DMS153 treated with DMSO at 0.1 percent for 48 hours (cell line): ENCODE results near the gene CHST4.
"Not testable (repeated sequence)": the region's sequence is repeated elsewhere in the genome, so short reads cannot be mapped to it uniquely, and the experiment has no call there.

Experiments
- DNase-seq: peaks from one replicate; lab custom pipeline; 2025; ENCODE audit not compliant: unreplicated experiment; lab: John Stamatoyannopoulos, UW

Gene CHST4

DNA sequence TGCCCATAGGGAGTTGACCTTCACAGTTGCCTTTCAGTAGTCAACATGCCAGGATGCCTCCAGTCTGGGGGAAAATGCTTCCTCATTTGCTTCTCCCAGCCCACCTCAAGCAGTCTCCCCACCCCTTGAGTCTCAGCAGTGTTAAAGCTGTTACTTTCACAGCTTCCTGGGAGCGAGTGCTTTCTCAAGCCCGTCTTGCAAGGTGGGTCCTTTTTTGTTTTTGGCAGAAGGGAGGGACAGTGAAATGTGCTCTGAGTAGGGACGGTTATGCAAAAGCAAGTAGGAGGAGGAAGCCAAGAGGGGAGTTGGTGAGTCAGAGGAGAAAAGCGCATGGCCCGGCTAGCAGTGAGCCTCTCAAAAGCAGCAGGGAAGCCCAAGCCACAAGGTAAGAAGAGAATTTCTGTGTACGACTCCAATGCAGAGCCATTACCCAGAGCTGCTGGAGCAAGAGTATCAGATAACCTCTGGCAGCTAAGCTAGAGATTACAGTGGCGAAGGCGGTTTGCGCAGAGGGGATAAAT lies at the start of gene CHST4:
TSS of gene CHST4 (plus strand) at position 316 of the 521 bp plus-strand sequence. CDS start 10,252 bp downstream, outside the sequence.
- no peak for DNase-seq

DNA sequence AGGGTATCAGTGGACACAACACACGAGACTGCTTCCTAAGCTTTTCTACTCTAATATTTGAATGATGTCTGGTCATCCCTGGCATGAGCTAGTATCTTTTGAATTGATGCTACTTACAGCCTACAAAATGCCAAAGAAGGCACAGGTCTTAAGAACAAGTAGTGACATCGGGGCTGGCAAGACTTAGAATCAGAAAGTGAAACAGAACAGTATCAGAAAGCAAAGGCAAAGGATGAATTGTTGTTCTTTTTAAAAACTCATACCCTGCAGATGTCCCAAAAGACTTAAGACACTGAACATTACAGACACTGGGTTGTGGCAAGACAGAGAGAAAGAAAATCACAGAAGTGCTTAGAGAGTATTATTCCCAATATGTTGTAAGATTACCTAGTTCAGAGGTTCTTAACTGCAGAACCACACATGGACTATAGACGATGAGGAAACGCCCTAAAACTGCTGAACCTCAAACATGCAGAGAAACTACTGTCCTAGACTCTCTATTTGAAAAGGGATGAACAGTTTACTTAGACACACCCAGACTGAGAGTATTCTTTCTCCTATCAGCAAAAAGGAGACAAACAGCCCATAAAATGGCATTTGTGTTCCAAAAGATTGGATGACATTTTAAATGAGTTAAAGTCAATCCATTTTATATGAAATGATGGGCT lies 49.6 kb upstream of the CHST4 start:
- no peak for DNase-seq

DNA sequence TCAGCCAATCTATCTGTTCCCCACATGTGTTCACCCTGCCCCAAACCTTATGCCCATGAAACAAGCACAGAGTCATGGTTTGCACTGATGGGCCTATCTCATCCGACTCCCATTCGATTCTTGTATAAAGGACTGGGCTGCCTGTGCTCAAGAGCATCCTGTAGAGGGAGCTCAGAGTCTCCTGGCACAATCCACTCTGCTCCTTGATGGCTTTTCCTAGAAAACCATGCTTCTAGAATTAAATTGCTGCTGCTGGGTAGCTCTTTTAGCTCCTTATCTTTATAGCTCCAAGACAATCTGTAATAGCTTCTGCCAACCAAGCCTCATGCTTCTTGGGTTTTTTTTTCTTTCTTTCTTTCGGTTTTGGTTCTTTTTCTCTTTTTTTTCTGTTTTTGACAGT lies 46.8 kb upstream of the CHST4 start:
- no peak for DNase-seq

DNA sequence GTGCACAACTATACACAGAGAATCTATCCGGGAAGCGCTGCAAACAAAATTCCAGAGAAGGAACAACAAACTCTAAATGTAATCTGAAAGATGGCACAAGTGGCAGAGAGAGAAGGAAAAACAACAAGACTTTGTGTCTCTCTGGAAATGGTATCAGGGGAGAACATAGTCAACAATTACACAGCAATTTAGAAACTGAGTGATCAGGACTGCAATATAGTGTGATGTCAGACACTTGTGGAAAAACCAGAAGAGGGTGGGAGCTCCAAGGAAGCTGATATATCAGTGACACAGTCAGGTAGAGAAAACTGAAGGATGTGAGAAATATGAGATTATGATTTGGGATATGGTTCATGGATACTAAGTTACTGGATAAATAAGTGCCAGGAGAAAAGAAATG lies 45.3 kb upstream of the CHST4 start:
- no peak for DNase-seq

DNA sequence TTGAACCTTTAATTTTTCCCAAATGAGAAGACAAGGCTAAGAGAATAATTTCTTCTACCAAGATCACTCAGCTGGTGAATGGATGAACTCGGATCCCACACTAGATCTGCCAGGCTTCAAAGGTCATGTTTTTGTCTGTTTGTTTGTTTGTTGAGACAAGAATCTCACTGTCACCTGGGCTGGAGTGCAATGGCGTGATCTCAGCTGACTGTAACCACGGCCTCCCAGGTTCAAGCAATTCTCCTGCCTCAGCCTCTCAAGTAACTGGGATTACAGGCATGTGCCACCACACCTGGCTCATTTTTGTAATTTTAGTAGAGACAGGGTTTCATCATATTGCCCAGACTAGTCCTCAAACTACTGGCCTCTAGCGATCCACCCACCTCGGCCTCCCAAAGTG lies 43.7 kb upstream of the CHST4 start:
- DNase-seq: no peak

DNA sequence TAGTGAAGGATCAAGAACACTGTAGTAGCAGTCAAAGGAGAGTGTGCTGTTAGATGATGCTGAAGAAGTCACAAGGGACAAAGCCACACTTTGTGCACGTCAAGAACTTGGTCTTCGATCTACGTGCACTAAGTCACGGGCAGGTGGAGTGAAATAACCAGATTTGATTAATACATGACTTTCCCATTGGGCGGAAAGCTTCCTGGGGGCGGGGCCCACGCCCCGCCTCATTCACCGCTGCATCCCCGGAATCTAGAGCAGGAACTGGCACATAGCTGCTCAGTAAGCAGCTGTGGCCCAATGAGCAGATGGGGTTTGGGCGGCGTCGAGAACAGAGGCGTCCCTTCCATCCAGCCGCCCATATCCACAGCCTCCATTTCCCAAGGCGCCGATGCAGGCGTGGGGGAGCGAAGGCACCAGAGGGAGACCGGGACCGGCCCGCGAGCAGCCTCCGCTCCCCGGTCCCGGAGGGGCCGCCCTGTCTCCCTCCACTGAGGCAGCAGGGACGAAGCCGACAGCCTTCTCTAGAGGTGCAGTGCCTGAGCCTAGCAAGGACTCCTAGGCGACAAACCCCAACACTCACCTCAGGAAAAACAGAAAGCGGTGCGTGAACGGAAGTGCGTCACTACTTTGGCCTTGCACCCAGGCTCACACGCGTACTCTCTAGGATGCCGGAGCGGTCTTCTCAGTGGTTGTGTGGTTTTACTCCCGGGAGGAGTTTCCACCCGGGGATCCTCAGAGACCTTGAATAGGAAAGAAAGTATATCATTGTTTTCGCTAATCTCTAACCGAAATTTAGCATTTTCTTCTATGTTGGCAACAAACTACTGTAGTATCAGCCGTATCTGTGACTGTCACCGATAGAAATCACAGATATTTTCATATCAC lies 42.0 kb upstream of the CHST4 start:
- peak; percentile 81 for DNase-seq

DNA sequence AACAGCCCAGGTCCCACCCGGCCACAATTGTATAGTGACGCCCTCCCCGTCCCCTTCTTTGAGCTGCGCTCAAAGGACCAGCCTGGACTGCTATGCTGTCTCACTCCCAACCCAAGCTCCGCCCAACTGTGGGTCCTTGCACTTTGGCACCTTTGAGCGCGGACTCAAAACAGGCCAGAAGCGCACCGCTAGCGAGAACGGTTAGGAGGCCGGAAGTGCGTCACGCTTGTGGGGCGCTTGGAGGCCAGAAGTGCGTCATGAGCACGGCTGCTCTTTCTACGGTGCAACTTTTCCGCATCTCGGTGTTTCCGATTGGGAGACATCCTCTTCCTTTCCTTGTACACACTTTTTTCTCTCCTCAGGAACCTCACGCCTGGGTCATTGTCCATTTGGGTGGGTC lies 37.1 kb upstream of the CHST4 start, which contains the start of gene ZNF19:
TSS of gene ZNF19 (minus strand) at position 203 of the 400 bp plus-strand sequence. CDS start 7,210 bp downstream, outside the sequence.
- DNase-seq: no peak

DNA sequence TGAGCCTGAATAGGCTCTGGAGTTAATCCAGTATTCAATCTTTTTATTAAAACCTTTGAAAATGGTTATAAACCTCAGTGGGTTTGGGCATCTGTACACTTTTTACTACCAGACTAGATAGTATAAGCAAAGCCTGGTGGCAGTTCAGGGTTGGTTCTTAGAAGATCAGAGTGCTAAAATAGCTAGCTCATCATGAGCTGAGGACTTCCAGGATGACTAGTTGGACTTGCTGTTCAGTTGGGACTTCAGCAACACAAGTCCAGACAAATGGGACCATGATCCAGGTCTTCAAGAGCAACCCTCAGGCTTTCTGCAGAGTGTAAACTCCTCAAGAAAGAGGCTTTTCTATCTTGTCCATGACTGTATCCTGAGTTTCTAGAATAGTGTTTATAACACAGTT lies 35.9 kb upstream of the CHST4 start:
- no peak for DNase-seq

DNA sequence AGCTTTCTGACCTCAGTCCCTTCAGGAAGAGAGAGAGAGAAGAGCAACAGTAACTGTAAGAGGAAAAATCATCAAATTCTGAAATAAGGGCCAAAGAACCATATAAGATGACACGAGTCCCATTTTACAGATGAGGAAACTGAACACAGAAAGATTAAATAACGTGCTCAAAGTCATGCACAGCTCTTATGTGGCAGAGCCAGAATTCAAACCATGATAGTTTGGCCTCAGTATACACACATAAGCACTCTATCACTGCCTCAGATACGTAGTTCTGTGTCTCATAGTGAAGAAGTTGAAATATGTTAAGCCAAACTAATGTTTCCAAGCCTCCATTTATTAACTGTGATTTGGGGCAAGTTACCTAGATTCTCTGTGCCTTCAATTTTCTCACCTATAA lies 35.2 kb upstream of the CHST4 start:
- no peak for DNase-seq

DNA sequence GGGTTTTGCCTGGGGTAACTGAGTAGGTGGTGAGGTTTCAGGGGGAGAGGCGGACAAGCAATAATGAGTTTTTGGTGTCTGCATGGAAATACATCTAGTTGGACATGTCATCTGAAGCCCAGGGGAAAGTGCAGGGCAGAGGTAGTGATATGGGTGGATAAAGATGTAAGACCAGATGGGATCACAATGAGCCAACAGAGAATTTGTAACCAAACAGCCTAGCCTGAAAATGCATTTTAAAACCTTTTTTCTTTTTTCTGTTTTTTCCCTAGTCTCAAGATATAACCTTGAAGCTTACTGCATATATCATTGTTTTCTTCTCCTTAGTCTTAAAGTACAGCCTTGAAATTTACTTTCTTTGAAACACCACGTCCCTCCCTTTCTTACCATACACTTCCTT lies 33.4 kb upstream of the CHST4 start:
- DNase-seq: no peak

DNA sequence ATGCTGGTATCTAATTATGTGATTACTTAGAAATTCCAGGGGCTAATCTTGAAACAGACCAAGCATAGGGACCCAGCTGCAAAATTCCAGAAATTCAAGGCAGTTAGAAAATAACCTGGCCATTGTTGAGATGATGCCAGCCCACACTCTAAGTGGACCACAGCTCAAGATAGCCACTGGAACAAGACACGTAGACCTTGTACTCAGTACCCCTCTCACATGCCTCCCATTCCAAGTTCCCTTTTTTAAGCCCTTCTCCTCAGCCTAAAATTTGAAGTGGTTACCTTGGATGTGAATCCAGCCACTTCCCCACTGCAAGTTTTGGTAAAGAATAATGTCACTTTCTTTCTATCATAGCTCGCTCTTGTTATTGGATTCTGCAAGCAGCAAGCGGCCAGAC lies 33.0 kb upstream of the CHST4 start:
- no peak for DNase-seq

DNA sequence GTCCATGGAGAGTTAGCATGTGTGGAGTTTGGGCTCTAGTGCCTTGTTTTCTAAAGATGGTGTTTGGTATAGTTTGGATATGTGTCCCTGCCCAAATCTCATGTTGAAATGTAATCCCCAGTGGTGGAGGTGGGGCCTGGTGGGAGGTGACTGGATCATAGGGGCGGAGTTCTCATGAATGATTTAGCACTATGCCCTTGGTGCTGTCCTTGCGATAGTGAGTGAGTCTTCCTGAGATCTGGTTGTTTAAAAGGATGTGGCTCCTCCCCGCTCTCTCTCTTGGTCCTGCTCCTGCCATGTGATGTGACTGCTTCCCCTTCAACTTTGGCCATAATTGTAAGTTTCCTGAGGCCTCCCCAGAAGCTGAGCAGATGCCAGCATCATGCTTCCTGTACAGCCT lies 28.2 kb upstream of the CHST4 start:
- no peak for DNase-seq

DNA sequence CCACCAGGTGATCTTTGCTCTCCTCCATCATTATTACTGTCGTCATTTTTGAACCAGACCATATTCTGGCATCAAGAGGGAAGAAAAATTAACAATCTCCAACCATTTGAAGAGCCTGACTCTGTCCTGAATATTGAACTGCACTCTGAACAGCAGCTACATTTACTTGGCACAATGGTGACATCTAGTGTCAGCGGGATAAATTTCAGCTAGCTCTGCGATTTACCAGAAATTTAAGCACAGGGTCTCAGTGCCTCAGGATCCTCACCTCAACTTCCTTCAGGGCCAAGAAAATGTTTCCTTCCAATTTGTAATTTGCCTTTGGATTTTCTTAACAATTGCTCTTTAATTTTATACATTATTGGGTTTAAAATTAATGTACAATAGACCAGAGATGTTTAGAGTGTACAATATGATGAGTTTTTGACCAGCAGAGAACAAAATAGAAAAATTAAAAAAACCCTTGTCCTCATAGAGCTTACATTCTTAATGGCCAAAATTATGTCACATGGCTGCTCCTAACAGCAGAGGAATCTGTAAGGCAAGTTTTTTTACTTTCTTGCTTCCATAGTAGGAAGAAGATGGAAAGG lies 26.4 kb upstream of the CHST4 start:
- DNase-seq: no peak

DNA sequence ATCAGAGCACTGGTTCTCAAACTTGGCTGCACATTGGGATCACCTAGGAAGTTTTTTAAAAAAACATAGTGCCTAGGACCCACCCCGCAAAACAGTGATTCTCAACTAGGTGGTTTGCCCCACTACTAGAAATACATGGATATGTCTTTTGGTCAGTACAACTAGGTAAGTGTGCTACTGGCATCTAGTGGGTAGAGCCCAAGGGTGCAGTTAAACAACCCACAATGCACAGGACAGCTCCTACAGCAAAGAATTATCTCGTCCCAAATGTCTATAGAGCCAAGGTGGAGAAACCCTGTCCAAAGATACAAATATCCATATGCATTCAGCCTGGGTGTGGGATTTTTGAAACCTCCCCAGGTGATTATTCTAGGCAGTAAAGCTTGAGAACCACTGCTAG lies 25.3 kb upstream of the CHST4 start:
- DNase-seq: no peak

DNA sequence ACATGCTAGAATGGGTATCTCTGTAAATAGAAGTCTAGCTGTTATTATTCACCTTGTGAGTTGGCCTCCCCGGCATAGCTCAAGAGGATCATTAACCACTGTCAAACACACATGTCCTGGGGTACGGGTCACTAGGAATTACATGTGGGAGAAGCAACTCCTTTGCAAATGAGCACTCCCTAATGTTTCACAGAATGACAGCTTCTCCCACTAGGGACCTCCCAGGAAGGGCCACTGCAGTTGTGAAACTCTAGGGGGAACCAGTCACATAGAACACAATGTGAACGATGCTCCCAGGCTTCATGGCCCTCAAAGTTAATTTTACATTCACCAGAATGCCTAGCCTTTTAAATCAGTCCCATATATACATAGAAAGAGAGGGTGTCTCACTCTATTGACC lies 24.7 kb upstream of the CHST4 start:
- DNase-seq: no peak

DNA sequence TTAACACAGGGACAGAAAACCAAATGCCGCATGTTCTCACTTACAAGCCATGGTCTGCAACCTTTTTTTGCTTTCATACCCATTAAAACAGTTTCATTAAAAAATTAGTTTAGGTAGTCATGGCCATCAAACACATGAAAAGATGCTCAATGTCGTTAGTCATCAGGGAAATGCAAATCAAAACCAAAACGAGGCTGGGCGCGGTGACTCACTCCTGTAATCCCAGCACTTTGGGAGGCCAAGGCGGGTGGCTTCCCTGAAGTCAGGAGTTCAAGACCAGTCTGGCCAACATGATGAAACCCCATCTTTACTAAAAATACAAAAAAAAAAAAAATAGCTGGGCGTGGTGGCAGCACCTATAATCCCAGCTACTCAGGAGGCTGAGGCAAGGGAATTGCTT lies 22.2 kb upstream of the CHST4 start:
- not testable (repeated sequence) for DNase-seq

DNA sequence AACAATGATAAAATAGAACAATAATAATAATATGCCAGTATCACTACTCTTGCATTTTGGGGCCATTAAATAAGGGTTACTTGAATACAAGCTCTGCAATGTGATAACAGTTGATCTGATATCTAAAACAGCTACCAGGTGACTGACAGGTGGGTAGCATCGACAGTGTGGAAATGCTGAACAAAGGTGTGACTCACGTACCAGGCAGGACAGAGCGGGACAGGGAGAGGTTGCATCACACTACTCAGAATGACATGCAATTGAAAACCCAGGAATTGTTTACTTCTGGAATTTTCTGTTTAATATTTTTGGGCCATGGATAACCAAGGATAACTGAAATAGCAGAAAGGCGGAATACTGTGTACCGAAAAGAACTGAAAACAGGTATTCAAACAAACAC lies 21.3 kb upstream of the CHST4 start:
- no peak for DNase-seq

DNA sequence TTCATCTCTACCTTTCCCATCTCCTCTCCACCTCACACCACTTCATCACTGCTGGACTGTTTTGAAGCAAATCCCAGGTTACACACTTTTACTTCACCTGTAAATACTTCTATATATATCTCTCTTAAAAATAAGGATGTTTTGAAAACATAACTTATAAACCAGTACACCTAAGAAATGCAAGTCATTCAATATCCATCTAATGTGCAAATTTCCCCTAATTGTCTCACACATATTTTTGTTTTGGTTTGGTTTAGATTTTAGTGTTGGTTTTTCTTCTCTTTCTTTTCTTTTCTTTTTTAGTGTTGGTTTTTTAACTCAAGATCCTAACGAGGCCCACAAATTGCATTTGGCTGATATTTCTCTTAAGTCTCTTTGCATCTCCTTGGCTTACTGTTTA lies 19.2 kb upstream of the CHST4 start:
- no peak for DNase-seq

DNA sequence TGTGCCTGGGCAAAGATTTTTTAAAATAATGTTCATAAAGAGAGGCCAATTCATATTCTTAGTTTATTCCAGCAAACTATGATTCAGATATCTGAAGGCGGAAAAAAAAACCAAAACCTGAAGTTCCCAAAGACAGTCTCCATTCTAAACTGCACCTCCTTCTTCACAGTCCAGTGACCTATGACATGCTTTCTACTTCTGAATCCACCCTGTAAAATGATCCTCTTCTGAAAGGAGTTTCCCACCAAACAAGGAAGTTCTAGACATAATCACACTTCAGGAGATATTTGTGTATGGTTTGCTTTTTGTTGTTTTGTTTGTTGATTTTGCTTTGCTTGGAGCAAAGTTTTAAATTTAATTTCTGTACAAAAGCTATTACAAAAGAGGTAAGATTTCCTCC lies 12.9 kb upstream of the CHST4 start:
- DNase-seq: no peak

DNA sequence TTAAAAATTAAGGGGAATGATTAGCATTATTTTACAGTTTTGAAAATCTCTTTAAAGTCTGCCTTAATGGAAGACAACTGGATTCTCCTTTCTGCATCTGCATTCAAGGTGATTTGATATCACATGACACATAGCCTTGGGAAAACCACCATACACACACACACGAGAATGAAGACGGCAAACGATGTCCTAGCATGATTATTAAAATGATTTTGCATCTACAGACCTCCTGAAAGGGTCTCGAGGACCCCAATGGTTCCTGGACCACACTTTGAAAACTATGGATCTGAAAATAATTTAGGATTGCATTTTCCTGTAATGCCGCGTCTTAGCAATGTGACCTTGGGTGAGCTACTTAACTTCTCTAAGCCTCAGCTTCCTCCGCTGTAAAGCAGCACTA lies 11.8 kb upstream of the CHST4 start:
- no peak for DNase-seq

DNA sequence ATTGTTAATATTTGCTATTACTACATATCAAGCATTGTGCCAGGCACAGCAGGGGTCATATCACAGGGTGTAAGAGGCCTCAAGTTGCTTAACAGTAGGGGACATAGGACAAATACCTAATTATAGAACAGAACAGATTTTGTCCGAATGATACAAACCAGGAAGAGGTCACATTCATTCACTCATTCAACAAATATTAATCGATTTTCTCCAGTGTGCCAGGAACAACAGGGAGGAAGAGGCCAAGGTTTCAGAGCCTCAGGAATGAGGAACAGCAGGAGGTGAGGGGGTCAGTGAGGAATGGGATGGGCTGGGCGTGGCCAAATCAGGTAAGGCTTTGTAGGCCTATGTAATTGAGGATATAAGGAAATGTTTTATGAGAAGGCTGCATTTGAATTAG lies 11.2 kb upstream of the CHST4 start:
- no peak for DNase-seq

DNA sequence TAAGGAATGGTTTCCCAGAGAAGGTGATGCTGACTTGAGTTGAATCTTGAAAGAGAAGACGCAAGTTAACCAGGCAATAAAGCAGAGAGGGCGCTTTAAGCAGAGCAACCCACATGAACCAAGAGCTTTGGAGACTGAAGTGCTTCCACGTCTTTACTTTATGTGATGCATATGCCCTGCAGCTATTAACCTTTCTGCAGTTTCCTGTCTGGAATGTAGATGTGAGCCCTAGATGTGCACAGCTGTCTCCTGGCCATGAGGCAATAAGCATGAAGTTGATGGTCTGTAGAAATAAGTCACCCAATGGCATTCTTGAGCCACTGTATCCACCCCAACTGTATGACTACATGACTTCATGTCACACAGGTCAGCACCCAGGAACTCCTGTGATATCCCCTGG lies 5.7 kb upstream of the CHST4 start:
- DNase-seq: no peak
